GM21526 (cell line): Measurements from ENCODE around the gene OLFML2A.
"Not testable (repeated sequence)": the region's sequence is repeated elsewhere in the genome, so short reads cannot be mapped to it uniquely, and the experiment has no call there.

Source experiments
- ATAC-seq: cut with Tn5 transposase; IDR thresholded peaks from one replicate; pipeline ENCODE4 v1.9.1; 2021; ENCODE audit warnings: moderate library complexity; ENCODE audit not compliant: unreplicated experiment, low FRiP score

OLFML2A gene

GRCh38 chr9:124815601-124816000 lies 38.7 kb downstream of the OLFML2A start:
- ATAC-seq: no peak

- no peak for ATAC-seq
These were observed 41.7 kb downstream of the OLFML2A start for GRCh38 chr9:124818431-124819281.

GRCh38 chr9:124820698-124821623 lies 44.0 kb downstream of the OLFML2A start:
- ATAC-seq: no peak

GRCh38 chr9:124828489-124829333 lies 51.8 kb downstream of the OLFML2A start:
- ATAC-seq: no peak

GRCh38 chr9:124829334-124829669 lies 52.4 kb downstream of the OLFML2A start:
- no peak for ATAC-seq

GRCh38 chr9:124830593-124830992 lies 53.7 kb downstream of the OLFML2A start:
- ATAC-seq: no peak

GRCh38 chr9:124831642-124832364 lies 54.9 kb downstream of the OLFML2A start:
- ATAC-seq: no peak

GRCh38 chr9:124834591-124834990 lies 57.7 kb downstream of the OLFML2A start:
- ATAC-seq: no peak

GRCh38 chr9:124835026-124835557 lies 58.2 kb downstream of the OLFML2A start:
- ATAC-seq: no peak

GRCh38 chr9:124838132-124838531 lies 61.2 kb downstream of the OLFML2A start:
- not testable (repeated sequence) for ATAC-seq

GRCh38 chr9:124838567-124839275 lies 61.8 kb downstream of the OLFML2A start:
- ATAC-seq: not testable (repeated sequence)

GRCh38 chr9:124839612-124840299 lies 62.8 kb downstream of the OLFML2A start:
- no peak for ATAC-seq

- ATAC-seq: no peak
These were observed 63.4 kb downstream of the OLFML2A start for GRCh38 chr9:124840300-124840833.

GRCh38 chr9:124841075-124841821 lies 64.3 kb downstream of the OLFML2A start:
- no peak for ATAC-seq

GRCh38 chr9:124843456-124844034 lies 66.6 kb downstream of the OLFML2A start:
- ATAC-seq: no peak

GRCh38 chr9:124844291-124844690 lies 67.4 kb downstream of the OLFML2A start:
- ATAC-seq: no peak

GRCh38 chr9:124846467-124846866 lies 69.5 kb downstream of the OLFML2A start:
- not testable (repeated sequence) for ATAC-seq
